H7 (cell line): Measurements from ENCODE around the gene NDST4. TPM values are rescaled to one million over a fixed set of nuclear protein-coding genes. Genes with fewer than 3 reads are reported as not detected.

Experiments
- DNase-seq: peaks from one replicate; pipeline ENCODE4 v3.0.0; 2012
- H3K27me3 ChIP-seq: 2 replicates; pipeline ENCODE4 v1.6.0; 2011; ENCODE audit warnings: mild to moderate bottlenecking, low read length; ENCODE audit not compliant: control insufficient read depth, insufficient read depth
- H3K36me3 ChIP-seq: replicated peaks from 2 replicates; pipeline ENCODE4 v1.5.1; 2011; ENCODE audit warnings: low read length; ENCODE audit not compliant: control insufficient read depth, insufficient read depth
- H3K4me3 ChIP-seq: 2 replicates; pipeline ENCODE4 v1.5.1; 2011; ENCODE audit warnings: low read depth, mild to moderate bottlenecking, control low read depth, low read length, moderate library complexity; ENCODE audit not compliant: insufficient read depth
- total RNA-seq: library from RNA; depleted of rRNA; stranded (reverse); fragments of >200 nt; shearing (Covaris generic); gene quantifications from 2 replicates; pipeline ENCODE4 v1.2.3, GENCODE V29; 2014; rRNA removed

The NDST4 gene
- total RNA-seq = not detected in 2 replicates

- no peak within 1 kb of the TSS for H3K4me3 ChIP-seq
- DNase-seq = no peak
- no peaks in the 10 kb centered on the region for H3K36me3 ChIP-seq
- no peaks in the 10 kb centered on the region for H3K27me3 ChIP-seq
Measured at GRCh38 chr4:115113506-115114106, at the start of gene NDST4. Gene NDST4 (minus strand): TSS chr4:115113620. CDS start chr4:115077036, 36,584 bp downstream.

DNA sequence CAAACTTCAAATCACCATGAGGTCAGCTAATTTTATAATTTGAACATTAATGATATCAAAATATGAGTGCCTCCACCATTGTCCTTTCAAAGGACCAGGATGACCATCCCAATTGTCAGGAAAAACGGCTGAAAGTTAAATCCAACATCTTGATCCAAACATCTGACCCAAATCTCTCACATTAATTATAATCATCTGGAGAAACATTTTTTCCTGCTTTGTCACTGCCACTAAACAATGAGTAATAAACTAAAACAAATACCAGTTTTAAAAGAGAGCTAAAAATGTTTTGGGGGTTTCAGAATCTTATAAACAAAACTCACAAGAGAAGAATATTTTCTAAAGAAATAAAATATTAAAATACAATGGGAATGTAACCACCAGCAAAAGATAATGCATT, 45.7 kb upstream of the NDST4 start:
- no peak for DNase-seq
- Histone ChIP-seq H3K4me3 (no peak overlapping the region), H3K27me3 (no peaks in the 10 kb centered on the region), H3K36me3 (no peaks in the 10 kb centered on the region)

- Histone ChIP-seq H3K36me3 (no peaks in the 10 kb centered on the region), H3K4me3 (no peak overlapping the region), H3K27me3 (no peaks in the 10 kb centered on the region)
- no peak for DNase-seq
Measured at GRCh38 chr4:115158296-115158695, 44.9 kb upstream of the NDST4 start.

GRCh38 chr4:115154826-115155225, 41.4 kb upstream of the NDST4 start:
- DNase-seq = peak; percentile 12
- no peaks in the 10 kb centered on the region for H3K27me3 ChIP-seq
- H3K36me3 ChIP-seq = no peaks in the 10 kb centered on the region

DNA sequence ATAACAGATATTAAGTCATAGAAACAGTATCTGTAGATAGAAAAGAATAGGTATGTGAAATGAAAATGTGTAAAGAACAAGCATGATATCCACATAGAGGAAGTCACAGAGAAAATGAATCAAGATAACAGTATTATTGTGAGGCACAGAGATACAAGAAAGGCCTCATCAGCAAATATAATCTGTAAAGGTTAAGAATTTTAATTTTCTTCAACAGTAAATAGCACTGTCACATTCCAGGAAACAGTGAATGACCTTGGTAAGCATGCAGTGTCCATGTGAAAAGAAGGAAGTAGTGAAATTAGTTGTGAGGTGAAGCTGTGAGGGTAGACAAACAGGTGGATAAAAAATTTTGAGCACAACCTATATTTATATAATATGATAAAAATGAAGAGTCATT, 39.5 kb upstream of the NDST4 start:
- Histone ChIP-seq H3K36me3 (no peaks in the 10 kb centered on the region), H3K27me3 (no peaks in the 10 kb centered on the region), H3K4me3 (no peak overlapping the region)
- no peak for DNase-seq

More at GRCh38 chr4:115154826-115155225, 41.4 kb upstream of the NDST4 start:
- no peak overlapping the region for H3K4me3 ChIP-seq

GRCh38 chr4:115152081-115152480, 38.7 kb upstream of the NDST4 start:
- no peak overlapping the region for H3K4me3 ChIP-seq
- DNase-seq = no peak
- no peaks in the 10 kb centered on the region for H3K27me3 ChIP-seq
- no peaks in the 10 kb centered on the region for H3K36me3 ChIP-seq

DNA sequence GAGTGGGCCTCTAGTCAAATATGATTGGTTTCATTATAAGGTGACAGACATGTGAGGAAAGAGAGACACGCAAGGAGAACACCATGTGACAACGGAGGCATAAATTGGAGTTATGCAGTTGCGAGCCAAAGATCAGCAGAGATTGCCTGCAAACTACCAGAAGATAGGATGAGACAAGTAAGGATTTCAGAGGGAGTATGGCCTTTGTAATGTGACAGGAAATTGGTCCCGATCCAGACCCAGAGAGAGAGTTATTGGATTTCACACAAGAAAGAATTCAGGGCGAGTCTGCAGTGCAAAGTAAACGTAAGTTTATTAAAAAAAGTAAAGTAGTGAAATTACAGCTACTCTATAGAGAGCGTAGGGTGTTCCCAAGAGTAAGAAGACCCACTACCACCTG, 35.7 kb upstream of the NDST4 start:
- no peaks in the 10 kb centered on the region for H3K36me3 ChIP-seq
- no peak overlapping the region for H3K4me3 ChIP-seq
- DNase-seq = no peak
- no peaks in the 10 kb centered on the region for H3K27me3 ChIP-seq

DNA sequence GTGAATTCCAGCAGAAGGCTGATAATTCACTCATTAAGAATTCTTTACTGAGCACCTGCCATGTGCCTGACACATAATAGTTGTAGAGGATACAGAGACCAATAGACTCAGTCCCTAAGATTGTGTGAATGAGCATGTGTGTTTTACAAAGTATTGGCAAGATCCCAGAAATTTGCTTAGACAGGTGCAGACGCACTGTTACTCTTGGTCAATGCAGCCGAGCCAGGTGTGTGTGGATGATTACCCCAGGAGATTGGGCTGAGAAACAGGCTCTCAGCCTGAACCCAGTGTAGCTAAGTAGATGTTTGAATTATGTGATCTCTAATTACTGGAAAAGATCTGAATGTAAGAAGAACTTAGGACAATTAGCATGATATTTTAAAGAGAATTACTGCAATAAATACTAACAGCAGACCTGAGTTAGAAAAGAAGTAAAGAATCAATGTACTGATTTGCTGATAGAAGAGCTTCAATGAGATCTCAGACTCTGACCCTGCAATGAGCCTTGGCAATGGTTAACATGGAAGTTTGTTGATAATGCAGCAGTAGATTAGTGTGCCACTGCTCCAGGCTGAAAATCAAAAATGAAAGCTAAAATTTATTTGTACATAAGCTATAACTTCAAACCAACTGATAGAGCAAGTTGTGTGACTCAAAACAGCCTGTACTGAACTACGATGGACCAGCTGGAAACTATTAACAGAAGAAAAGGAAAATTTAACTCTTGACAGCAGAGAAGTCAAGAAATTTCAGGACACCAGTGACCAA, 32.2 kb upstream of the NDST4 start:
- Histone ChIP-seq H3K4me3 (no peak overlapping the region), H3K27me3 (no peaks in the 10 kb centered on the region), H3K36me3 (no peaks in the 10 kb centered on the region)
- no peak for DNase-seq

DNA sequence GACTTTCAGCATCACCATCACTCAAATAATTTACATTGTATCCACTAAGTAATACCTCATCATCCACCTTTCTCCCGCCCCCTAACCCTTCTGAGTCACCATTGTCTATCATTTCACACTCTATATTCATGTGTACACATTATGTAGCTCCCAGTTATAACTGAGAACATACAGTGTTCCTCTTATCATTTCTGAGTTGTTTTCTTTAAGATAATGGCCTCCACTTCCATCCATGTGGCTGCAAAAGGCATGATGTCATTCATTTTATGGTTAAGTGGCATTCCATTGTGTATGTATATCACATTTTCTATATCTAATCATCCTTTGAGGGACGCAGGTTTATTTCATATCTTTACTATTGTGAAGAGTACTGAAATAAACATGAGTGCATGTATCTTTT, 14.6 kb upstream of the NDST4 start:
- DNase-seq = no peak
- no peak overlapping the region for H3K4me3 ChIP-seq
- no peaks in the 10 kb centered on the region for H3K36me3 ChIP-seq
- H3K27me3 ChIP-seq = no peaks in the 10 kb centered on the region

DNA sequence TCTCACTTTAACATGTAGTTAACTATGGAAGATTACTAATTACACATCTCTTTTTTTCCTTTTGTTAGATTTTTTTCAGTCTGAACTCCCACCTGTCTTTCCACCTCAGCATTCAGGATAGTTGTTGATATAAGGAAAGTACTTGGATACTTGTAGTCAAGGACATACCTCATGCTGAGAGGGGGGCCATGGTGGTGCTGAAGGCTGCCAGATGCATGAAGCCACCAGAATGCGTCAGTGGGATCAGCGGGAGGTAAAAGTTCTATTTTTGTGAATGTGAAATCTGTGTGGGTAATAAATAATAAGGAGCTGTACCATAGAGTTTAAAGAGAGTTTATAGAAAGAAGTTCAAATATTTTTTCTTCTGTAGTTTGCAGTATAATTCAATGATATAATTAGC, 13.1 kb upstream of the NDST4 start:
- DNase-seq = no peak

DNA sequence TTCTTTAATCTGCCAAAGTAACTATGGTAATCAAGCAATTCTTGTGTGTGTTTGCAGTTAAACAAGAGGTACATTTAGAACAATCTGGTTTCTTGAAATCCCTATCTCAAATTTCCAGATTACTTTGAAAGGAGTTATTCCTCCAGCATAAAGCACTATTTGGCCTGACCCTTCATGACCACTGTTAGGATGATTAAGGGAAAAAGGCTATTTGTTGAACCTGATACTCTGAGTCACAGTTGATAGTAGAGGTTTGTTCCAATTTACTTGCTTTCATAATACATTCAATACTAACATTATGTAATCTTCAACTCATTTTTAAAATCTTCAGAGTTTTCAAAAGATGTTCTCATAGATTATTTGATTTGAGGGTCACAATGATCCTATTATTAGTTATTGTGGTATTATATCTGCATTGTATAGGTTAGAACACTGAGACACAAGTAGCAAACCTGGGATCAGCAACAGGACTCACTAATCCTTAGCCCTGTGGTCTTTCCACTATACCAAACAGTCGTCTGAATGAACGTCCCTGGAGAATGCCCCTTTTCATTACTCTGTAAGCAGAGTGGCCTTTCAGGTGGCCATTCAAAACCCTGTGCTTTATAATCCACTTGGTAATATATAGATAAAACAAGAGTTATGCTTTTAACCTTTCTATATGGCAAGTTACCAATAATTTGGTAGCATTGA, 8.1 kb upstream of the NDST4 start:
- Histone ChIP-seq H3K27me3 (no peaks in the 10 kb centered on the region), H3K4me3 (no peak overlapping the region), H3K36me3 (no peaks in the 10 kb centered on the region)
- DNase-seq = no peak

More for the DNA sequence above, 13.1 kb upstream of the NDST4 start:
- no peaks in the 10 kb centered on the region for H3K27me3 ChIP-seq
- no peak overlapping the region for H3K4me3 ChIP-seq
- H3K36me3 ChIP-seq = no peaks in the 10 kb centered on the region

- Histone ChIP-seq H3K27me3 (no peaks in the 10 kb centered on the region), H3K4me3 (no peak overlapping the region), H3K36me3 (no peaks in the 10 kb centered on the region)
- DNase-seq = no peak
Measured at GRCh38 chr4:115119804-115120352, 6.5 kb upstream of the NDST4 start.

GRCh38 chr4:115117651-115118050, 4.2 kb upstream of the NDST4 start:
- no peak for DNase-seq
- Histone ChIP-seq H3K27me3 (no peaks in the 10 kb centered on the region), H3K36me3 (no peaks in the 10 kb centered on the region), H3K4me3 (no peak overlapping the region)

DNA sequence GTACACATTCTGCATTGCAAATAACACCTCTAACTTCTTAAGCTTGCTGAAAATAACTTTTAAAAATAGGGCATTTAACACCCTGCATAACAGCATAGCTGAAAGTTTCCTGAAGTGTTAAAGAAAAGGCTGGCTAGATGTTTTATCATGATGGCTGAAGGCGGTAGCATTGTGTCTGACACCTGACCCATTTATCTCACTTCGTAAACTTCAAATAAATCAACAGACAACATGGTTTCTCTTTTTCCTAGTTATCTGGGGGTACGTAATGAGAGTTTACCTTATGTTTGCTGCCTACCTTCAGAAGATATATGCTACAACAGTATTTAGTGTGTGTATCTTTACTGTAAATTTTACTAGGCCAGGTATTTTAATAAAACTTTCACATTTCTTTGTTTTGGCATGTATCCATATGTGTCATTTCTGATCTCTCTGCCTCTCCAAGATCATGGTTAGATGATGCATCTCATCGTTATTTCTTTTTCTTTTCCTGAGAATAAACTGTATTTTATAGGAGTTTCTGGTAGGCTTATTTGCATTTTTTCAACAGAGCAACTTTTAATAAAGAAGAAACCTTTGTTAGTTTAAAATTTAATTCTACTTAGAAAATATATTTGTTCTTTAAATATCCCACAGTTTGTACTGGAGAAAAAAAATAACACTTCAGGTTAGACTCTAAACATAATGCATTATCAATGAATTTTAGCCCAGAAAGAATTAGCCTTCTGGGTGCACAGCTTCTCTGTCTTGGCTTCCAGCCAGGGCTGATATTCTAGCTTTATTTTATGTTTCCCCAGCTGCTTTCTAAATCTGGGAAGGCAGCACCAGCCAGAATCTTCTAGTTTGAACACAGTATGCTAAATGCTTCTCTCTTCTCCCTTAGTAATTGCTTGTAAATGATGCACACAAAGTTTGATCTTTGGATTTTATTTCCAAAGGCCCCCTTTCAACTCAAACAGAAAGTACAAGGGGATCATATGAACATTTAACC, 2.9 kb downstream of the NDST4 start:
- no peak for DNase-seq
- Histone ChIP-seq H3K4me3 (no peak overlapping the region), H3K36me3 (no peaks in the 10 kb centered on the region), H3K27me3 (no peaks in the 10 kb centered on the region)
